ENCODE measurements around the gene TSPEAR.
"Not testable (repeated sequence)": the region's sequence is repeated elsewhere in the genome, so short reads cannot be mapped to it uniquely, and the experiment has no call there.

TSPEAR gene

GRCh38 chr21:44627181-44627822, 84.1 kb downstream of the TSPEAR start:
- not testable (repeated sequence) for DNase-seq (ENCODE audit: low spot score)

- DNase-seq (ENCODE audit: low spot score) = no peak
Measured at GRCh38 chr21:44626673-44627143, 84.7 kb downstream of the TSPEAR start, which contains the start of gene KRTAP10-9. TSS of gene KRTAP10-9 (plus strand) at chr21:44627093. CDS start at chr21:44627172, 79 bp downstream.

GRCh38 chr21:44626262-44626661, 85.1 kb downstream of the TSPEAR start:
- DNase-seq (ENCODE audit: low spot score) = peak; percentile 29

GRCh38 chr21:44625756-44626155, 85.6 kb downstream of the TSPEAR start:
- DNase-seq (ENCODE audit: low spot score) = no peak

- DNase-seq (ENCODE audit: low spot score) = no peak
Measured at GRCh38 chr21:44623575-44623974, 87.8 kb downstream of the TSPEAR start.

- no peak for DNase-seq (ENCODE audit: low spot score)
Measured at GRCh38 chr21:44619886-44620285, 91.5 kb downstream of the TSPEAR start.

GRCh38 chr21:44618909-44619308, 92.5 kb downstream of the TSPEAR start:
- peak; percentile 72 for DNase-seq (ENCODE audit: low spot score)

GRCh38 chr21:44618504-44618903, 92.9 kb downstream of the TSPEAR start:
- DNase-seq (ENCODE audit: low spot score) = peak; percentile 0

- no peak for DNase-seq (ENCODE audit: low spot score)
Measured at GRCh38 chr21:44617071-44617501, 94.3 kb downstream of the TSPEAR start.

- no peak for DNase-seq (ENCODE audit: low spot score)
Measured at GRCh38 chr21:44616591-44616926, 94.8 kb downstream of the TSPEAR start.

- DNase-seq (ENCODE audit: low spot score) = no peak
Measured at GRCh38 chr21:44615911-44616590, 95.3 kb downstream of the TSPEAR start.

- no peak for DNase-seq (ENCODE audit: low spot score)
Measured at GRCh38 chr21:44615466-44615865, 95.9 kb downstream of the TSPEAR start.

- DNase-seq (ENCODE audit: low spot score) = no peak
Measured at GRCh38 chr21:44614961-44615391, 96.4 kb downstream of the TSPEAR start.

- DNase-seq (ENCODE audit: low spot score) = no peak
Measured at GRCh38 chr21:44614161-44614631, 97.2 kb downstream of the TSPEAR start.

- DNase-seq (ENCODE audit: low spot score) = no peak
Measured at GRCh38 chr21:44613386-44614155, 97.8 kb downstream of the TSPEAR start.

- DNase-seq (ENCODE audit: low spot score) = no peak
Measured at GRCh38 chr21:44612669-44613229, 98.6 kb downstream of the TSPEAR start.

- no peak for DNase-seq (ENCODE audit: low spot score)
Measured at GRCh38 chr21:44612029-44612486, 99.3 kb downstream of the TSPEAR start, which contains the start of gene KRTAP10-8. TSS of gene KRTAP10-8 (plus strand) at chr21:44612079. CDS start at chr21:44612101, 22 bp downstream.

GRCh38 chr21:44611551-44611950, 99.8 kb downstream of the TSPEAR start:
- DNase-seq (ENCODE audit: low spot score) = no peak

- not testable (repeated sequence) for DNase-seq (ENCODE audit: low spot score)
Measured at GRCh38 chr21:44610157-44610843, 101.1 kb downstream of the TSPEAR start.

- no peak for DNase-seq (ENCODE audit: low spot score)
Measured at GRCh38 chr21:44609193-44609592, 102.2 kb downstream of the TSPEAR start.

GRCh38 chr21:44606495-44606894, 104.9 kb downstream of the TSPEAR start:
- DNase-seq (ENCODE audit: low spot score) = no peak
